A673 (cell line): ENCODE measurements around the gene HGF. TPM values are rescaled to one million over a fixed set of nuclear protein-coding genes. Genes with fewer than 3 reads are reported as not detected.

ENCODE experiments used
- BruUV-seq: library from RNA; stranded (reverse); fragments of 400-500 nt; replicated peaks from 2 replicates; lab custom pipeline; 2021; lab: Mats Ljungman, UMichigan
- CTCF ChIA-PET: fragments of 300-600 bp; sonication (Branson Sonifier 250); formaldehyde crosslinking; loops from one replicate; lab custom pipeline; 2022; ENCODE audit warnings: antibody characterized with exemption; lab: Charles Lee
- POLR2A ChIA-PET: fragments of 300-600 bp; sonication (Branson Sonifier 250); formaldehyde crosslinking; loops from one replicate; lab custom pipeline; 2022; ENCODE audit warnings: antibody characterized with exemption; ENCODE audit not compliant: low non-redundant PET; lab: Charles Lee
- DNase-seq: peaks from one replicate; pipeline ENCODE4 v3.0.0-alpha.2; 2015; ENCODE audit warnings: low spot score
- H3K27ac ChIP-seq: fragments of 200-600 bp; sonication (generic); 2 replicates; pipeline ENCODE4 v1.5.1; 2016; ENCODE audit warnings: mixed run types, low read depth, mild to moderate bottlenecking, mixed read lengths, antibody characterized with exemption, low read length; ENCODE audit not compliant: poor library complexity, severe bottlenecking
- H3K27me3 ChIP-seq: fragments of 200-600 bp; sonication (generic); replicated peaks from 2 replicates; pipeline ENCODE4 v1.6.1; 2017; ENCODE audit warnings: mixed run types, low read depth, mild to moderate bottlenecking, mixed read lengths, antibody characterized with exemption, low read length; ENCODE audit not compliant: insufficient read depth, poor library complexity
- H3K36me3 ChIP-seq: fragments of 200-600 bp; sonication (generic); 2 replicates; pipeline ENCODE4 v1.6.1; 2016; ENCODE audit warnings: mixed run types, mild to moderate bottlenecking, mixed read lengths, antibody characterized with exemption, low read length; ENCODE audit not compliant: insufficient read depth, poor library complexity, severe bottlenecking
- H3K4me1 ChIP-seq: fragments of 200-600 bp; sonication (generic); 2 replicates; pipeline ENCODE4 v1.6.1; 2017; ENCODE audit warnings: mixed run types, mild to moderate bottlenecking, mixed read lengths, antibody characterized with exemption, low read length; ENCODE audit not compliant: insufficient read depth, poor library complexity, severe bottlenecking
- H3K4me3 ChIP-seq: fragments of 200-600 bp; sonication (generic); 2 replicates; pipeline ENCODE4 v1.5.1; 2016; ENCODE audit warnings: low read depth, mixed run types, mild to moderate bottlenecking, mixed read lengths, low read length; ENCODE audit not compliant: poor library complexity, severe bottlenecking
- H3K9me3 ChIP-seq: fragments of 200-600 bp; sonication (generic); 2 replicates; pipeline ENCODE4 v1.6.1; 2016; ENCODE audit warnings: mixed run types, low read depth, mild to moderate bottlenecking, mixed read lengths, antibody characterized with exemption, low read length; ENCODE audit not compliant: poor library complexity, severe bottlenecking
- EZH2 ChIP-seq: fragments of 200-600 bp; sonication (generic); IDR thresholded peaks from 2 replicates; pipeline ENCODE4 v1.6.1; 2017; ENCODE audit warnings: borderline replicate concordance, low read depth, mild to moderate bottlenecking, mixed read lengths, antibody characterized with exemption, low read length; ENCODE audit not compliant: poor library complexity, severe bottlenecking
- intact Hi-C: fragments of 100-400 bp; cut with micrococcal nuclease; formaldehyde crosslinking; loops from one replicate; pipeline ENCODE4 v1.10.0; 2022; ENCODE audit not compliant: unreplicated experiment
- total RNA-seq: library from RNA; stranded (reverse); gene quantifications from 2 replicates; pipeline ENCODE4 v1.2.3, GENCODE V29; 2021
- TF ChIP-seq, protein P1 (sequence below): fragments of 300-800, 200-600 bp; sonication (generic); conservative IDR thresholded peaks from 2 replicates; pipeline ENCODE4 v1.5.1; 2017; ENCODE audit warnings: low read depth, mild to moderate bottlenecking, antibody characterized with exemption, low read length, moderate library complexity, mixed read lengths

Gene HGF
- total RNA-seq, 1 experiment from 2014 or later: not detected

DNA sequence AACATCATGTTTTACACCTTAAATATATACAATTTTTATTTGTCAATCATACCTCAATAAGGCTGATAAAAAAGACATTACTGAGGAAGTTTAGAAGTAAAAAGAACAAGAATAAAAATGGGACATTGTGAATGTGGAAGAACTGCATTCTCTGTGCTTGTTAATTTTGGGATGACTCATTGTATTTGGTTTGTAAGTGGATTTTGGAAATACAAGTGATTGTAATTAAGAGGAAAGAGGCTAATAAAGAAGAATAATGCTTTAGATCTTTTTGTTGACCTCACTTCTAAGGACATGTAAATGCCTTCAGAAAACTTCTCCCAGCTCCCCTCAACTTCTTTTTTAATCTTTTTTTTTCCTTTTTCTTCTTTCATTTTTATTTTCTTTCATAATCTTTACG lies 76.0 kb downstream of the HGF start:
- Histone ChIP-seq H3K36me3 (no peaks in the 10 kb centered on the region), H3K4me1 (peaks cover 7% of the 10 kb centered on the region), H3K27ac (no peak overlapping the region), H3K27me3 (no peaks in the 10 kb centered on the region), H3K4me3 (no peak overlapping the region), H3K9me3 (no peaks in the 10 kb centered on the region)
- DNase-seq: no peak
- BruUV-seq: no TSS peak
- TF ChIP-seq, protein P1, sequence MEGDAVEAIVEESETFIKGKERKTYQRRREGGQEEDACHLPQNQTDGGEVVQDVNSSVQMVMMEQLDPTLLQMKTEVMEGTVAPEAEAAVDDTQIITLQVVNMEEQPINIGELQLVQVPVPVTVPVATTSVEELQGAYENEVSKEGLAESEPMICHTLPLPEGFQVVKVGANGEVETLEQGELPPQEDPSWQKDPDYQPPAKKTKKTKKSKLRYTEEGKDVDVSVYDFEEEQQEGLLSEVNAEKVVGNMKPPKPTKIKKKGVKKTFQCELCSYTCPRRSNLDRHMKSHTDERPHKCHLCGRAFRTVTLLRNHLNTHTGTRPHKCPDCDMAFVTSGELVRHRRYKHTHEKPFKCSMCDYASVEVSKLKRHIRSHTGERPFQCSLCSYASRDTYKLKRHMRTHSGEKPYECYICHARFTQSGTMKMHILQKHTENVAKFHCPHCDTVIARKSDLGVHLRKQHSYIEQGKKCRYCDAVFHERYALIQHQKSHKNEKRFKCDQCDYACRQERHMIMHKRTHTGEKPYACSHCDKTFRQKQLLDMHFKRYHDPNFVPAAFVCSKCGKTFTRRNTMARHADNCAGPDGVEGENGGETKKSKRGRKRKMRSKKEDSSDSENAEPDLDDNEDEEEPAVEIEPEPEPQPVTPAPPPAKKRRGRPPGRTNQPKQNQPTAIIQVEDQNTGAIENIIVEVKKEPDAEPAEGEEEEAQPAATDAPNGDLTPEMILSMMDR: no peak
- no peak for TF ChIP-seq EZH2
- CTCF ChIA-PET: no interaction called here
- intact Hi-C loops: no loop called here
- POLR2A ChIA-PET: no interaction called here

DNA sequence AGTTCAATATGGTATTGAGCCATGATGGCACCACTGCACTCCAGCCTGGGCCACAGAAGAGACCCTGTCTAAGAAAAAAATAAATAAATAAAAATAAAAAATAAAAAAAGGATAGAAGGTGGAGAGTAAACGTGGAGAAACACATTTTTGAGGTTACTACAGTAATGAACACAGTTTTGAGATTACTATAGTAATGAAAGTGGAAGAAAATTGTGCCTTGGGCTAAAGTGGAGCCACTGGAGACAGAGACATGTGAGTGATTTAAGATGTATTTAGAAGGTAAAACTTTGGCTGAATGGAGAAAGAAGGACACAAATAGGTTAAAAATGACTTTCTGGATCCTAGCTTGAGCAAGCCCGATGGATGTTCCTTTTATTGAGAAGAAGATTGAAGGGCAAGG lies 76.8 kb downstream of the HGF start:
- Histone ChIP-seq H3K27me3 (no peaks in the 10 kb centered on the region), H3K27ac (no peak overlapping the region), H3K36me3 (no peaks in the 10 kb centered on the region), H3K4me3 (no peak overlapping the region), H3K9me3 (no peaks in the 10 kb centered on the region), H3K4me1 (peaks cover 7% of the 10 kb centered on the region)
- no peak for TF ChIP-seq EZH2
- TF ChIP-seq, protein P1: no peak
- no peak for DNase-seq
- no TSS peak for BruUV-seq
- ChIA-PET POLR2A (no interaction called here), CTCF (no interaction called here)
- intact Hi-C loops: no loop called here

DNA sequence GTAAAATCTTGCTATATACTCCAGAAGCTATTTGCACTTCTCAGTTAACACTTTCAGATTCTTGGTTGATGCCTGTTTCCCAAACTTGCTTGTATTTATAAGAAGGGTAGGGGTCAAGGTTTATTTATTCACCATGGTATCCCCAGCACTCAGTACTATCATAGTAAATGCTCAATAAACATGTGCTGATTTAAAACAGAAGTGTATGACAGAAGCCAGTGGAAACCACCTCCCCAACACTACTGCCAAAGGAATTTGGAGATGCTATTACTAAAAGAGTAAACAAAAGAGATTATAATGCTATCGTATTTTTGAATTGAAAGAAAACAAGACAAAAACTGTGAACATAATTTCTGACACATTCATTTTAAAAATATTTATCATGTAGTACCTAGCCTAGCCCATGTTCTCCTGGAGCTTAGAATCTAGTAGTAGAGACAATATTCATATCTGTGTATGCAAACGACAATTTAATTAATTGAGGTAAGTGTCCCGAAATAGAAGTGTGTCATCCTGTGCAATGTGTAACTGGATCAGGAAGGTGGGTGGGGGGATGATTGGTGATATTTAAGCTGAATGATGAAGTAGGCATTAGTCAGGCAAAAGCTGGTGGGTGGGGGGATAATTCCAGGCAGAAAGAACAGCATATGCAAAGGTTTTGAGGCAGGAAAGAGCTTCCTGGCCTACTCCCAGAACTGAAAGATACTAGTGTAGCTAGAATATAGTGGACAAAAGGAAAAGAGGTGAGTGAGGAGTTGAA lies 77.5 kb downstream of the HGF start:
- Histone ChIP-seq H3K4me1 (peaks cover 7% of the 10 kb centered on the region), H3K27ac (no peak overlapping the region), H3K4me3 (no peak overlapping the region), H3K9me3 (no peaks in the 10 kb centered on the region), H3K36me3 (no peaks in the 10 kb centered on the region), H3K27me3 (no peaks in the 10 kb centered on the region)
- ChIA-PET CTCF (interaction anchor here (0.6 kb wide), 1 partner anchor 1998 kb away, joined by 3 read pairs; no protein-coding TSS in a partner anchor), POLR2A (interaction anchor here (0.5 kb wide), 1 partner anchor 881 kb away, joined by 3 read pairs; no protein-coding TSS in a partner anchor)
- intact Hi-C loops: no loop called here
- no peak for DNase-seq
- no peak for TF ChIP-seq EZH2
- TF ChIP-seq, protein P1: no peak
- BruUV-seq: no TSS peak
